Keratinocyte (primary cell): ENCODE data around the gene CETN3. TPM values are rescaled to one million over a fixed set of nuclear protein-coding genes. Genes with fewer than 3 reads are reported as not detected.

ENCODE experiments used
- DNase-seq: peaks from one replicate; pipeline ENCODE4 v3.0.0-alpha.2; 2011; ENCODE audit warnings: low read depth, missing footprints, low spot score
- FAIRE-seq: peaks from 2 replicates; lab custom pipeline; 2011; peaks lifted over from hg19 to GRCh38; lab: Jason Lieb, UNC
- H2AFZ ChIP-seq: 2 replicates; pipeline ENCODE4 v1.6.0; 2012; ENCODE audit warnings: low read length, control low read depth, inconsistent platforms; ENCODE audit not compliant: control insufficient read depth
- H3K27ac ChIP-seq: 2 replicates; pipeline ENCODE4 v1.5.1; 2011; ENCODE audit warnings: low read length; ENCODE audit not compliant: control insufficient read depth, insufficient read depth
- H3K27me3 ChIP-seq: 3 replicates; pipeline ENCODE4 v1.6.0; 2011; ENCODE audit warnings: low read length; ENCODE audit not compliant: control insufficient read depth, insufficient read depth; ENCODE audit errors: extremely low read depth
- H3K36me3 ChIP-seq, 2 experiments: 2 replicates in 1 of 2; 3 replicates in 1 of 2; pipeline ENCODE4 v1.5.1; 2011; ENCODE audit warnings: low read length in 2 of 2, mild to moderate bottlenecking in 1 of 2; ENCODE audit not compliant: control insufficient read depth in 2 of 2, insufficient read depth in 2 of 2; ENCODE audit errors: extremely low read depth in 1 of 2
- H3K4me1 ChIP-seq: 3 replicates; pipeline ENCODE4 v1.5.1; 2011; ENCODE audit warnings: low read length; ENCODE audit not compliant: control insufficient read depth, insufficient read depth; ENCODE audit errors: extremely low read depth
- H3K4me2 ChIP-seq: 3 replicates; pipeline ENCODE4 v1.6.0; 2011; ENCODE audit warnings: low read depth, low read length; ENCODE audit not compliant: control insufficient read depth, insufficient read depth; ENCODE audit errors: extremely low read depth
- H3K4me3 ChIP-seq, 3 experiments: fragments of 200-600 bp in 1 of 3; sonication (generic) in 1 of 3; 2 replicates in 2 of 3; 3 replicates in 1 of 3; pipeline ENCODE4 v1.5.1; 2011 to 2016; ENCODE audit warnings: low read length in 3 of 3, mild to moderate bottlenecking in 3 of 3, control low read depth in 2 of 3, inconsistent platforms in 1 of 3, low read depth in 1 of 3, mixed read lengths in 1 of 3, mixed run types in 1 of 3, moderate library complexity in 1 of 3; ENCODE audit not compliant: control insufficient read depth in 2 of 3, insufficient read depth in 2 of 3; ENCODE audit errors: extremely low read depth in 1 of 3
- H3K79me2 ChIP-seq: 2 replicates; pipeline ENCODE4 v1.6.0; 2012; ENCODE audit warnings: low read length; ENCODE audit not compliant: control insufficient read depth, insufficient read depth
- H3K9ac ChIP-seq: 3 replicates; pipeline ENCODE4 v1.6.0; 2011; ENCODE audit warnings: low read length; ENCODE audit not compliant: control insufficient read depth, insufficient read depth; ENCODE audit errors: extremely low read depth
- H3K9me1 ChIP-seq: 3 replicates; pipeline ENCODE4 v1.6.0; 2011; ENCODE audit warnings: low read length; ENCODE audit not compliant: control insufficient read depth, insufficient read depth; ENCODE audit errors: extremely low read depth
- H3K9me3 ChIP-seq: 2 replicates; pipeline ENCODE4 v1.5.1; 2012; ENCODE audit warnings: low read depth, low read length; ENCODE audit not compliant: control insufficient read depth
- H4K20me1 ChIP-seq: 3 replicates; pipeline ENCODE4 v1.6.0; 2011; ENCODE audit warnings: low read length; ENCODE audit not compliant: control insufficient read depth, insufficient read depth; ENCODE audit errors: extremely low read depth
- CTCF ChIP-seq, 3 experiments: IDR thresholded peaks in 1 of 3; conservative IDR thresholded peaks in 1 of 3; optimal IDR thresholded peaks in 1 of 3; 2 replicates in 2 of 3; 3 replicates in 1 of 3; pipeline versions ENCODE3 to v1.5.1; 2011; ENCODE audit warnings: low read length in 3 of 3, mild to moderate bottlenecking in 3 of 3, moderate library complexity in 2 of 3, control low read depth in 1 of 3, inconsistent platforms in 1 of 3; ENCODE audit not compliant: insufficient read depth in 2 of 3; ENCODE audit errors: extremely low read depth in 1 of 3
- EZH2 ChIP-seq: IDR thresholded peaks from one replicate; pipeline ENCODE4 v1.6.1; 2012; ENCODE audit warnings: inconsistent platforms, mild to moderate bottlenecking, low read length, moderate library complexity
- dilution Hi-C: fragments of 300-500 bp; cut with MboI; formaldehyde crosslinking; loops from one replicate; pipeline ENCODE4 v1.7.0; 2020; ENCODE audit warnings: low sequenced_read_pairs; ENCODE audit not compliant: extremely low pct_ligation_motif_present
- polyA plus RNA-seq, 5 experiments: library from polyadenylated mRNA; depleted of rRNA in 3 of 5; stranded (reverse) in 3 of 5; stranded (forward) in 1 of 5; unstranded in 1 of 5; fragments of >200 nt; gene quantifications; 1 replicate in 1 of 5; 2 replicates in 3 of 5; 3 replicates in 1 of 5; pipeline versions ENCODE4 v1.2.1 to v1.2.3, GENCODE V29; 2011 to 2012; ENCODE audit warnings: missing spikeins in 2 of 5, low read depth in 1 of 5, low replicate concordance in 1 of 5

The CETN3 gene
- polyA plus RNA-seq, 1 donor (not counting 4 experiments of a cell fraction or from before 2014, with no cell fraction given): 31.2 TPM

GRCh38 chr5:90366948-90367347, 42.6 kb downstream of the CETN3 start:
- no peak overlapping the region for H3K9ac ChIP-seq
- no peaks in the 10 kb centered on the region for H3K4me1 ChIP-seq
- no peaks in the 10 kb centered on the region for H3K36me3 ChIP-seq
- H3K27me3 ChIP-seq: no peaks in the 10 kb centered on the region
- no peak overlapping the region for H3K4me2 ChIP-seq
- no peaks in the 10 kb centered on the region for H4K20me1 ChIP-seq
- dilution Hi-C loops: no loop called here
- no peak for DNase-seq
- H3K9me1 ChIP-seq: no peaks in the 10 kb centered on the region
- H3K27ac ChIP-seq: no peak overlapping the region
- no peak overlapping the region for H2AFZ ChIP-seq
- H3K79me2 ChIP-seq: no peaks in the 10 kb centered on the region
- H3K4me3 ChIP-seq: no peak overlapping the region
- FAIRE-seq: no peak
- TF ChIP-seq EZH2 (no peak), CTCF (optimal IDR thresholded peaks at IDR 0.05 in 1 of 3, IDR thresholded peaks at IDR 0.05 in 1 of 3, conservative IDR thresholded peaks at IDR 0.05 in 1 of 3; ENCODE audit: extremely low read depth in 1 of 3, insufficient read depth in 2 of 3, low read length in 3 of 3) (no peak)
- no peaks in the 10 kb centered on the region for H3K9me3 ChIP-seq

- H3K4me2 ChIP-seq: no peak overlapping the region
Observed at GRCh38 chr5:90365328-90365727, 44.2 kb downstream of the CETN3 start.

More at GRCh38 chr5:90365328-90365727, 44.2 kb downstream of the CETN3 start:
- no peaks in the 10 kb centered on the region for H3K27me3 ChIP-seq
- no peak overlapping the region for H3K4me3 ChIP-seq
- no peaks in the 10 kb centered on the region for H3K79me2 ChIP-seq
- no peaks in the 10 kb centered on the region for H3K9me1 ChIP-seq
- H4K20me1 ChIP-seq: no peaks in the 10 kb centered on the region
- TF ChIP-seq CTCF (optimal IDR thresholded peaks at IDR 0.05 in 1 of 3, IDR thresholded peaks at IDR 0.05 in 1 of 3, conservative IDR thresholded peaks at IDR 0.05 in 1 of 3; ENCODE audit: extremely low read depth in 1 of 3, insufficient read depth in 2 of 3, low read length in 3 of 3) (no peak), EZH2 (no peak)
- FAIRE-seq (no peak), DNase-seq (no peak)
- H3K9me3 ChIP-seq: no peaks in the 10 kb centered on the region
- no peak overlapping the region for H3K9ac ChIP-seq
- no peak overlapping the region for H2AFZ ChIP-seq
- no peaks in the 10 kb centered on the region for H3K4me1 ChIP-seq
- dilution Hi-C loops: no loop called here
- no peak overlapping the region for H3K27ac ChIP-seq
- H3K36me3 ChIP-seq: no peaks in the 10 kb centered on the region
